K562 (cell line): Measurements from ENCODE around the gene ORC4. TPM values are rescaled to one million over a fixed set of nuclear protein-coding genes. Genes with fewer than 3 reads are reported as not detected.

Experiments
- CREB1 ChIP-seq, 2 experiments: sonication (generic) in 1 of 2; formaldehyde crosslinking in 1 of 2; IDR thresholded peaks; 2 replicates each; pipeline versions ENCODE4 v1.6.1 to v1.8.0; 2012 to 2022; ENCODE audit warnings: inconsistent platforms in 1 of 2, mild to moderate bottlenecking in 1 of 2, missing genetic modification reagents in 1 of 2, moderate library complexity in 1 of 2
- HDAC2 ChIP-seq: fragments of 450-650 bp; IDR thresholded peaks from 2 replicates; pipeline ENCODE4 v1.6.1; 2016; ENCODE audit warnings: mild to moderate bottlenecking
- KDM4B ChIP-seq, 2 experiments: fragments of 450-650 bp in 1 of 2; sonication (generic) in 1 of 2; IDR thresholded peaks; 2 replicates each; pipeline ENCODE4 v1.6.1; 2016 to 2017; ENCODE audit warnings: borderline replicate concordance in 2 of 2, antibody characterized with exemption in 1 of 2, low read depth in 1 of 2, mild to moderate bottlenecking in 1 of 2
- OTX1 ChIP-seq: fragments of 450-650 bp; formaldehyde crosslinking; IDR thresholded peaks from 2 replicates; pipeline ENCODE4 v1.4.0; 2022; ENCODE audit warnings: mild to moderate bottlenecking
- PHF8 ChIP-seq: fragments of 200-600 bp; sonication (generic); IDR thresholded peaks from 2 replicates; pipeline ENCODE4 v1.6.1; 2012; ENCODE audit warnings: mixed run types, mild to moderate bottlenecking, inconsistent platforms, low read length, moderate library complexity, borderline replicate concordance
- SREBF1 ChIP-seq: fragments of 150-350 bp; IDR thresholded peaks from 2 replicates; pipeline ENCODE4 v1.6.1; 2014; ENCODE audit warnings: antibody characterized with exemption, low read depth, low read length, borderline replicate concordance
- ZNF318 ChIP-seq, 2 experiments: fragments of 450-650 bp; IDR thresholded peaks; 2 replicates each; pipeline ENCODE4 v1.6.1; 2016; ENCODE audit warnings: mild to moderate bottlenecking in 2 of 2, borderline replicate concordance in 1 of 2, low read depth in 1 of 2, moderate library complexity in 1 of 2
- ZNF830 ChIP-seq: fragments of 250-450 bp; sonication (Bioruptor Pico); IDR thresholded peaks from 2 replicates; pipeline ENCODE4 v1.5.0; 2021; ENCODE audit warnings: mild to moderate bottlenecking
- polyA plus RNA-seq, 8 experiments: library from polyadenylated mRNA; depleted of rRNA in 4 of 8; stranded (reverse) in 5 of 8; unstranded in 3 of 8; fragments of >200 nt; fragmentation: Nextera tagmentation in 2 of 8; fragmentation: Illumina TruSeq in 1 of 8; extraction: Ambion mirVana in 2 of 8; extraction: Trizol in 1 of 8; gene quantifications; 2 replicates each; pipeline versions ENCODE4 v1.2.1 to v1.2.3, GENCODE V29; 2011 to 2014; ENCODE audit warnings: inconsistent platforms in 1 of 8, missing spikeins in 1 of 8
- total RNA-seq, 7 experiments: library from RNA; depleted of rRNA in 6 of 7; stranded (reverse); fragments of >200 nt in 6 of 7; fragmentation: Illumina TruSeq in 2 of 7; extraction: Trizol in 2 of 7; gene quantifications; 2 replicates each; pipeline versions ENCODE4 v1.2.1 to v1.2.3, GENCODE V29; 2011 to 2021; ENCODE audit warnings: low replicate concordance in 1 of 7
- TF ChIP-seq, protein P1 (sequence below), 2 experiments: IDR thresholded peaks; 2 replicates each; pipeline ENCODE4 v1.6.1; 2012; ENCODE audit warnings: improper control_type of control experiment in 2 of 2, low read depth in 2 of 2, low read length in 2 of 2, borderline replicate concordance in 1 of 2

The ORC4 gene
- total and polyA plus RNA-seq, 9 of the 15 experiments (the other 6 are each of a cell fraction or from before 2014, with no cell fraction given), result 58.6 to 100 (median 70.5) TPM

DNA sequence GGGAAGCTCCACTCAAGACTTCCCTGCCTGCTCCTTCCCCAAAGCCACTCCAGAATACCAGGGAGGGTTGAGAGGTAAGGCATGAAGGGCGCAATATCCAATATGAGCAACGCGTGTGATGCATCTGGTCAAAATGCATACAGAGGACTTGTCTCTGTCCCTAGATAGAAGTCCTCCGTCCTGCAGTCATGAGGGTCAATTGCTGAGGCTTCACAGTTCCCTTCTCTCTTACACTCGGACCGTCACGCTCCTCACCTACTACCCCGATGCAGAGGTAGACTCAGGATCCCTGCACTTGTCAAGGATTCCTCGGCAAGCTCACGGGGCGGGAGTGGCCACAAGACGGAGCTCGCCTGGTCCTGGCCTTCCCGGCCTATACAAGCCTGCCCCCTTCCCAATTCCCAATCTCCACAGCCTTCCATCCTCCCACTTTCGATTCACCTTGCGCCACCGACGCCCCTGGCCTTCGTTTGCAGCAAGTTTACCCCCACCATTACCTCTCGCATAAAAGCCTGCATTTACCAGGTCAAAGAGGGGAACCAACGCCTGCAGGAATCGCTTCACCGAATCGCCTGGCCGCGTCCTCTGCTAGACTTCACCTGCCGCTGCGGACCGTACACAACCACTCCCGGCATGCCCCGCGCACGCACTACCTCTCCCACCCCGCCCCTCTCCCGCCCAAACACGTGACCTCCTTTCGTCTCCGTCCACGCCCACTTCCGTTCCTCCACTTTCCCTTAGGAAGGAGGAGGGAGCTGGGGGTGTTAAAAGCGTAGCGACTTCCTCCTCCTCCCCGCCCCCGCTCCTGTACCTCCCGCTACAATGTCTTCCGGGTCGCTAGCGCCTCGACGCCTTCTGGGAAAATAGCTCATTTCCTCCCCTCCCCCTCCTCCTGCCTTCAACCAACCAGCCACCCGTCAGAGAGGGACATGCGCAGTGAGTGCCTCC is at the start of gene ORC4 (continued):
- peak; percentile 86 for TF ChIP-seq PHF8
- TF ChIP-seq SREBF1, result peak; percentile 85; the same call in 1 of the 2 replicates
- TF ChIP-seq ZNF830, result 0 out of 2 replicates have a peak, but pooled peaks have one; percentile 35
- peak in 1 of 2 experiments; percentile 78; a peak in 1 of 4 replicates for TF ChIP-seq KDM4B (IDR thresholded peaks at IDR 0.05; ENCODE audit: borderline replicate concordance in 2 of 2, low read depth in 1 of 2)
- TF ChIP-seq ZNF318 (IDR thresholded peaks at IDR 0.05; ENCODE audit: borderline replicate concordance in 1 of 2, low read depth in 1 of 2), result peak in 1 of 2 experiments; percentile 70; a peak in 1 of 4 replicates
- TF ChIP-seq OTX1 (CRISPR knock-in tag), result peak; percentile 75; the same call in 1 of the 2 replicates
- TF ChIP-seq HDAC2, result peak; percentile 71; the same call in 1 of the 2 replicates
- 0 out of 2 replicates have a peak, but pooled peaks have one; percentile 10 for TF ChIP-seq CREB1 (IDR thresholded peaks at IDR 0.05)
- TF ChIP-seq CREB1 (CRISPR knock-in tag; IDR thresholded peaks at IDR 0.05), result no peak; the same call in 1 of the 2 replicates
- TF ChIP-seq, protein P1, sequence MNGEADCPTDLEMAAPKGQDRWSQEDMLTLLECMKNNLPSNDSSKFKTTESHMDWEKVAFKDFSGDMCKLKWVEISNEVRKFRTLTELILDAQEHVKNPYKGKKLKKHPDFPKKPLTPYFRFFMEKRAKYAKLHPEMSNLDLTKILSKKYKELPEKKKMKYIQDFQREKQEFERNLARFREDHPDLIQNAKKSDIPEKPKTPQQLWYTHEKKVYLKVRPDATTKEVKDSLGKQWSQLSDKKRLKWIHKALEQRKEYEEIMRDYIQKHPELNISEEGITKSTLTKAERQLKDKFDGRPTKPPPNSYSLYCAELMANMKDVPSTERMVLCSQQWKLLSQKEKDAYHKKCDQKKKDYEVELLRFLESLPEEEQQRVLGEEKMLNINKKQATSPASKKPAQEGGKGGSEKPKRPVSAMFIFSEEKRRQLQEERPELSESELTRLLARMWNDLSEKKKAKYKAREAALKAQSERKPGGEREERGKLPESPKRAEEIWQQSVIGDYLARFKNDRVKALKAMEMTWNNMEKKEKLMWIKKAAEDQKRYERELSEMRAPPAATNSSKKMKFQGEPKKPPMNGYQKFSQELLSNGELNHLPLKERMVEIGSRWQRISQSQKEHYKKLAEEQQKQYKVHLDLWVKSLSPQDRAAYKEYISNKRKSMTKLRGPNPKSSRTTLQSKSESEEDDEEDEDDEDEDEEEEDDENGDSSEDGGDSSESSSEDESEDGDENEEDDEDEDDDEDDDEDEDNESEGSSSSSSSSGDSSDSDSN (IDR thresholded peaks at IDR 0.05; ENCODE audit: borderline replicate concordance in 1 of 2, low read depth in 2 of 2, low read length in 2 of 2), result peak in 1 of 2 experiments; percentile 70; a peak in 1 of 4 replicates
